HEK293 (cell line): ENCODE data around the gene HOXA6.

Experiments
- AEBP2 ChIP-seq: fragments of 450-650 bp; formaldehyde crosslinking; IDR thresholded peaks from 2 replicates; pipeline ENCODE4 v1.5.1; 2016; ENCODE audit warnings: missing biosample characterization, missing genetic modification characterization, borderline replicate concordance
- BCL11A ChIP-seq: fragments of 450-650 bp; formaldehyde crosslinking; IDR thresholded peaks from 2 replicates; pipeline ENCODE4 v1.5.1; 2016; ENCODE audit warnings: low read depth, missing biosample characterization, missing genetic modification characterization
- CTCF ChIP-seq: fragments of 450-650 bp; formaldehyde crosslinking; IDR thresholded peaks from 2 replicates; pipeline ENCODE4 v1.5.1; 2016; ENCODE audit warnings: missing biosample characterization, missing genetic modification characterization
- HIC1 ChIP-seq: fragments of 450-650 bp; formaldehyde crosslinking; IDR thresholded peaks from 2 replicates; pipeline ENCODE4 v1.5.1; 2016; ENCODE audit warnings: missing biosample characterization, missing genetic modification characterization
- OSR2 ChIP-seq: fragments of 450-650 bp; formaldehyde crosslinking; IDR thresholded peaks from 2 replicates; pipeline ENCODE4 v1.5.1; 2016; ENCODE audit warnings: missing biosample characterization, missing genetic modification characterization
- PRDM1 ChIP-seq: fragments of 450-650 bp; formaldehyde crosslinking; IDR thresholded peaks from 2 replicates; pipeline ENCODE4; 2016; ENCODE audit warnings: missing biosample characterization, missing genetic modification characterization
- ZBTB10 ChIP-seq: fragments of 450-650 bp; formaldehyde crosslinking; IDR thresholded peaks from 2 replicates; pipeline ENCODE4 v1.5.1; 2016; ENCODE audit warnings: missing biosample characterization, missing genetic modification characterization
- ZBTB8A ChIP-seq: fragments of 450-650 bp; formaldehyde crosslinking; IDR thresholded peaks from 2 replicates; pipeline ENCODE4 v1.5.1; 2016; ENCODE audit warnings: missing biosample characterization, missing genetic modification characterization
- ZNF112 ChIP-seq: fragments of 450-650 bp; formaldehyde crosslinking; IDR thresholded peaks from 2 replicates; pipeline ENCODE4 v1.5.0; 2017; ENCODE audit warnings: missing biosample characterization, missing genetic modification characterization
- ZNF148 ChIP-seq: fragments of 450-650 bp; formaldehyde crosslinking; IDR thresholded peaks from 2 replicates; pipeline ENCODE4 v1.5.0; 2017; ENCODE audit warnings: missing biosample characterization, missing genetic modification characterization, borderline replicate concordance
- ZNF18 ChIP-seq: fragments of 450-650 bp; formaldehyde crosslinking; IDR thresholded peaks from 2 replicates; pipeline ENCODE4 v1.5.1; 2016; ENCODE audit warnings: missing biosample characterization, missing genetic modification characterization
- ZNF274 ChIP-seq, 2 experiments: fragments of 200-500 bp in 1 of 2; fragments of 450-650 bp in 1 of 2; sonication (Bioruptor generic) in 1 of 2; formaldehyde crosslinking in 1 of 2; IDR thresholded peaks; 2 replicates each; pipeline versions ENCODE4 v1.5.1 to v1.6.1; 2014 to 2016; ENCODE audit warnings: borderline replicate concordance in 1 of 2, inconsistent platforms in 1 of 2, low read length in 1 of 2, missing biosample characterization in 1 of 2, missing genetic modification characterization in 1 of 2
- ZNF302 ChIP-seq: fragments of 450-650 bp; formaldehyde crosslinking; IDR thresholded peaks from 2 replicates; pipeline ENCODE4 v1.5.1; 2016; ENCODE audit warnings: missing biosample characterization, missing genetic modification characterization, low read depth

GRCh38 chr7:27124902-27125689 lies 22.5 kb downstream of the HOXA6 start:
- TF ChIP-seq AEBP2 (no peak), ZBTB8A (tag by site-specific recombination) (no peak), HIC1 (no peak), CTCF (tag by site-specific recombination) (no peak), ZNF112 (no peak), OSR2 (tag by site-specific recombination) (no peak), ZNF18 (no peak), ZNF274 (IDR thresholded peaks at IDR 0.05; ENCODE audit: low read length) (no peak), ZNF274 (tag by site-specific recombination; IDR thresholded peaks at IDR 0.05; ENCODE audit: borderline replicate concordance) (no peak), BCL11A (no peak), PRDM1 (tag by site-specific recombination) (no peak), ZNF302 (tag by site-specific recombination) (no peak), ZNF148 (tag by site-specific recombination) (no peak), ZBTB10 (tag by site-specific recombination) (no peak)
